Sigmoid colon (tissue), 4 donors: ENCODE data around the gene ARHGAP25.

Experiments
- CTCF ChIP-seq, 4 experiments: fragments of 450-650 bp in 3 of 4; fragments of 200-600 bp in 1 of 4; IDR thresholded peaks; one replicate each; pipeline ENCODE4 v1.5.1; 2016 to 2019; ENCODE audit warnings: antibody characterized with exemption in 4 of 4, mild to moderate bottlenecking in 3 of 4, moderate library complexity in 2 of 4
- EP300 ChIP-seq, 4 donors: sonication (generic); formaldehyde crosslinking; IDR thresholded peaks; one replicate each; pipeline ENCODE4 v1.6.1; 2017; ENCODE audit warnings: antibody characterized with exemption in 4 of 4
- POLR2A ChIP-seq, 2 donors: fragments of 450-650 bp; IDR thresholded peaks; one replicate each; pipeline ENCODE4 v1.6.1; 2016; ENCODE audit warnings: antibody characterized with exemption in 2 of 2, mild to moderate bottlenecking in 2 of 2, moderate library complexity in 2 of 2

GRCh38 chr2:68850524-68850923 lies 115.9 kb downstream of the ARHGAP25 start:
- no peak for TF ChIP-seq CTCF (IDR thresholded peaks at IDR 0.05)
- TF ChIP-seq EP300 (IDR thresholded peaks at IDR 0.05) = no peak
- no peak for TF ChIP-seq POLR2A (IDR thresholded peaks at IDR 0.05)
